HCT116 (cell line): Measurements from ENCODE around the gene FGGY. TPM values are rescaled to one million over a fixed set of nuclear protein-coding genes. Genes with fewer than 3 reads are reported as not detected.

Experiments
- ATAC-seq: fragments of 200-7000 bp; cut with Tn5 transposase; 2 replicates; pipeline ENCODE4 v1.9.1; 2020; ENCODE audit warnings: mild to moderate bottlenecking, moderate library complexity
- BruUV-seq: library from RNA; stranded (reverse); fragments of 400-500 nt; replicated peaks from 2 replicates; lab custom pipeline; 2021; lab: Mats Ljungman, UMichigan
- CTCF ChIA-PET: fragments of 300-600 bp; sonication (Branson Sonifier 250); formaldehyde crosslinking; loops from one replicate; lab custom pipeline; 2021; ENCODE audit warnings: antibody characterized with exemption; lab: Charles Lee
- POLR2A ChIA-PET: fragments of 300-600, 350-600 bp; sonication (Branson Sonifier 250); formaldehyde crosslinking; loops from one replicate; lab custom pipeline; 2021; ENCODE audit warnings: antibody characterized with exemption; lab: Charles Lee
- RAD21 ChIA-PET, 2 experiments: fragments of 300-600 bp; sonication (Branson Sonifier 250); formaldehyde crosslinking; loops; one replicate each; lab custom pipeline; 2023; ENCODE audit warnings: low total read pairs in 2 of 2; ENCODE audit not compliant: uncharacterized antibody in 2 of 2, unreplicated experiment in 2 of 2, low non-redundant PET in 1 of 2; lab: Charles Lee
- DNase-seq: peaks from one replicate; pipeline ENCODE4 v3.0.0-alpha.2; 2010; ENCODE audit warnings: low read depth, low spot score
- H2AFZ ChIP-seq: fragments of 200-600 bp; shearing (Covaris generic), sonication (generic); 2 replicates; pipeline ENCODE4 v1.6.1; 2017; ENCODE audit warnings: low read depth, mixed run types, mixed read lengths, antibody characterized with exemption, low read length; ENCODE audit not compliant: poor library complexity, severe bottlenecking
- H3K27ac ChIP-seq: 2 replicates; pipeline ENCODE4 v1.5.1; 2012; ENCODE audit warnings: low read depth, low read length
- H3K27me3 ChIP-seq: fragments of 200-600 bp; sonication (generic); 2 replicates; pipeline ENCODE4 v1.6.1; 2016; ENCODE audit warnings: mixed run types, low read length, mixed read lengths; ENCODE audit not compliant: insufficient read depth
- H3K36me3 ChIP-seq, 2 experiments: fragments of 200-500 bp in 1 of 2; fragments of 200-600 bp in 1 of 2; sonication (Bioruptor generic) in 1 of 2; sonication (generic) in 1 of 2; 2 replicates each; pipeline versions ENCODE4 v1.5.1 to v1.6.1; 2014 to 2016; ENCODE audit warnings: low read length in 2 of 2, inconsistent platforms in 1 of 2, mixed read lengths in 1 of 2, mixed run types in 1 of 2; ENCODE audit not compliant: insufficient read depth in 2 of 2, control insufficient read depth in 1 of 2
- H3K4me1 ChIP-seq, 2 experiments: fragments of 200-600 bp in 1 of 2; sonication (generic) in 1 of 2; 2 replicates each; pipeline versions ENCODE4 v1.5.1 to v1.6.1; 2012 to 2017; ENCODE audit warnings: low read length in 2 of 2, inconsistent platforms in 1 of 2, mild to moderate bottlenecking in 1 of 2, mixed read lengths in 1 of 2, mixed run types in 1 of 2, moderate library complexity in 1 of 2; ENCODE audit not compliant: insufficient read depth in 2 of 2, control insufficient read depth in 1 of 2
- H3K4me2 ChIP-seq: fragments of 200-600 bp; sonication (generic); 2 replicates; pipeline ENCODE4 v1.6.1; 2017; ENCODE audit warnings: mixed run types, low read length, mixed read lengths
- H3K4me3 ChIP-seq, 2 experiments: fragments of 200-600 bp in 1 of 2; sonication (generic) in 1 of 2; replicated peaks in 1 of 2; 2 replicates each; pipeline ENCODE4 v1.5.1; 2011 to 2016; ENCODE audit warnings: low read length in 2 of 2, control low read depth in 1 of 2, low read depth in 1 of 2, mild to moderate bottlenecking in 1 of 2, mixed read lengths in 1 of 2, mixed run types in 1 of 2
- H3K79me2 ChIP-seq: fragments of 200-600 bp; sonication (generic); 2 replicates; pipeline ENCODE4 v1.6.1; 2017; ENCODE audit warnings: mild to moderate bottlenecking, mixed run types, low read length, moderate library complexity, mixed read lengths; ENCODE audit not compliant: insufficient read depth
- H3K9ac ChIP-seq: fragments of 200-600 bp; sonication (generic); 2 replicates; pipeline ENCODE4 v1.6.1; 2016; ENCODE audit warnings: low read length, mixed read lengths
- H3K9me2 ChIP-seq: fragments of 200-600 bp; sonication (generic), shearing (Covaris generic); 2 replicates; pipeline ENCODE4 v1.6.1; 2017; ENCODE audit warnings: mixed run types, mild to moderate bottlenecking, moderate library complexity; ENCODE audit not compliant: insufficient read depth
- H3K9me3 ChIP-seq, 2 experiments: fragments of 200-500 bp in 1 of 2; fragments of 200-600 bp in 1 of 2; sonication (Bioruptor generic) in 1 of 2; sonication (generic) in 1 of 2; 2 replicates each; pipeline ENCODE4 v1.6.1; 2014 to 2017; ENCODE audit warnings: low read length in 2 of 2, mixed read lengths in 2 of 2, inconsistent platforms in 1 of 2, low read depth in 1 of 2, mild to moderate bottlenecking in 1 of 2, mixed run types in 1 of 2, moderate library complexity in 1 of 2; ENCODE audit not compliant: control insufficient read depth in 1 of 2, insufficient read depth in 1 of 2
- H4K20me1 ChIP-seq: fragments of 200-600 bp; sonication (generic), shearing (Covaris generic); 2 replicates; pipeline ENCODE4 v1.6.1; 2017; ENCODE audit warnings: mixed run types, mild to moderate bottlenecking, moderate library complexity; ENCODE audit not compliant: insufficient read depth
- ATF3 ChIP-seq: IDR thresholded peaks from 2 replicates; pipeline ENCODE4 v1.6.1; 2012
- CBX3 ChIP-seq: IDR thresholded peaks from 2 replicates; pipeline ENCODE4 v1.6.1; 2012; ENCODE audit warnings: low read depth
- CEBPB ChIP-seq: IDR thresholded peaks from 2 replicates; pipeline ENCODE4 v1.6.1; 2012; ENCODE audit warnings: low read depth
- EGR1 ChIP-seq: IDR thresholded peaks from 2 replicates; pipeline ENCODE4 v1.6.1; 2012; ENCODE audit warnings: low read depth
- ELF1 ChIP-seq: IDR thresholded peaks from 2 replicates; pipeline ENCODE4 v1.6.1; 2012; ENCODE audit warnings: low read depth, borderline replicate concordance
- EZH2 ChIP-seq: fragments of 200-600 bp; sonication (generic); IDR thresholded peaks from 2 replicates; pipeline ENCODE4 v1.6.1; 2017; ENCODE audit warnings: antibody characterized with exemption, mixed run types
- EZH2phosphoT487 ChIP-seq: fragments of 200-600 bp; IDR thresholded peaks from 2 replicates; pipeline ENCODE4 v1.6.1; 2018; ENCODE audit warnings: antibody characterized with exemption, borderline replicate concordance
- FOSL1 ChIP-seq: IDR thresholded peaks from 2 replicates; pipeline ENCODE4 v1.6.1; 2012; ENCODE audit warnings: low read depth
- JUND ChIP-seq: IDR thresholded peaks from 2 replicates; pipeline ENCODE4 v1.6.1; 2012
- POLR2A ChIP-seq: IDR thresholded peaks from 2 replicates; pipeline ENCODE4 v1.7.0; 2011; ENCODE audit warnings: borderline replicate concordance; ENCODE audit not compliant: insufficient read depth, insufficient read length; ENCODE audit errors: extremely low read depth
- POLR2AphosphoS5 ChIP-seq: IDR thresholded peaks from 2 replicates; pipeline ENCODE4 v1.6.1; 2011; ENCODE audit warnings: mild to moderate bottlenecking, low read depth, low read length, moderate library complexity
- RAD21 ChIP-seq: IDR thresholded peaks from 2 replicates; pipeline ENCODE4 v1.6.1; 2012; ENCODE audit warnings: low read depth, mild to moderate bottlenecking
- REST ChIP-seq: IDR thresholded peaks from 2 replicates; pipeline ENCODE4 v1.6.1; 2012; ENCODE audit warnings: low read depth
- SIN3A ChIP-seq: IDR thresholded peaks from 2 replicates; pipeline ENCODE4 v1.6.1; 2012; ENCODE audit warnings: low read depth
- TCF7L2 ChIP-seq: IDR thresholded peaks from 2 replicates; pipeline ENCODE4 v1.7.0; 2011; ENCODE audit warnings: borderline replicate concordance, inconsistent platforms; ENCODE audit not compliant: insufficient read depth, insufficient read length; ENCODE audit errors: extremely low read depth
- YY1 ChIP-seq: IDR thresholded peaks from 2 replicates; pipeline ENCODE4 v1.6.1; 2011; ENCODE audit warnings: low read length, low read depth, moderate library complexity, mild to moderate bottlenecking; ENCODE audit not compliant: insufficient replicate concordance; ENCODE audit errors: extremely low read depth
- ZFX ChIP-seq: fragments of 450-650 bp; IDR thresholded peaks from 2 replicates; pipeline ENCODE4 v1.6.1; 2017
- ZNF274 ChIP-seq: fragments of 200-500 bp; sonication (Bioruptor generic); IDR thresholded peaks from 2 replicates; pipeline ENCODE4 v1.6.1; 2014; ENCODE audit warnings: mild to moderate bottlenecking, low read depth, low read length, inconsistent platforms
- intact Hi-C: fragments of 100-400 bp; cut with micrococcal nuclease; formaldehyde crosslinking; loops from 2 replicates; pipeline ENCODE4 v1.10.0; 2022
- total RNA-seq: library from RNA; stranded (reverse); gene quantifications from one replicate; pipeline ENCODE4 v1.2.1, GENCODE V29; 2021; ENCODE audit not compliant: unreplicated experiment

The FGGY gene
- total RNA-seq, 1 experiment from 2014 or later, result 10.6 TPM

- H2AFZ ChIP-seq, result no peak overlapping the region
- POLR2A ChIA-PET, result no interaction called here
- no peak for TF ChIP-seq FOSL1
- no peak for TF ChIP-seq RAD21
- no peak for TF ChIP-seq ZNF274
- no peak for TF ChIP-seq TCF7L2
- no peak for TF ChIP-seq CBX3
- no peak for TF ChIP-seq EZH2
- TF ChIP-seq YY1, result no peak
- TF ChIP-seq CEBPB, result no peak
- TF ChIP-seq EZH2phosphoT487, result no peak
- no peak for TF ChIP-seq ZFX
- no peak for TF ChIP-seq ELF1
- TF ChIP-seq, all 23 proteins: peak for 0
- no peak overlapping the region for H3K4me2 ChIP-seq
- intact Hi-C loops, result no loop called here
- H3K27me3 ChIP-seq, result no peaks in the 10 kb centered on the region
- H3K9me2 ChIP-seq, result no peaks in the 10 kb centered on the region
- H3K9ac ChIP-seq, result no peak overlapping the region
- no peaks in the 10 kb centered on the region for H3K79me2 ChIP-seq
- H3K9me3 ChIP-seq, result no peaks in the 10 kb centered on the region
- no peak overlapping the region for H3K27ac ChIP-seq
- no peaks in the 10 kb centered on the region for H3K4me1 ChIP-seq
- ChIA-PET CTCF (no interaction called here), RAD21 (no interaction called here)
- BruUV-seq, result no TSS peak
- no peaks in the 10 kb centered on the region for H3K36me3 ChIP-seq
- no peak for ATAC-seq
- DNase-seq, result no peak
- H4K20me1 ChIP-seq, result no peaks in the 10 kb centered on the region
- H3K4me3 ChIP-seq, result no peak overlapping the region
These were observed 422.1 kb downstream of the FGGY start for GRCh38 chr1:59718989-59719360.

- Histone ChIP-seq H4K20me1 (no peaks in the 10 kb centered on the region), H3K27me3 (no peaks in the 10 kb centered on the region), H3K36me3 (no peaks in the 10 kb centered on the region), H2AFZ (no peak overlapping the region), H3K9me3 (no peaks in the 10 kb centered on the region), H3K9ac (no peak overlapping the region), H3K4me1 (no peaks in the 10 kb centered on the region), H3K27ac (no peak overlapping the region), H3K4me2 (no peak overlapping the region), H3K4me3 (no peak overlapping the region), H3K79me2 (no peaks in the 10 kb centered on the region), H3K9me2 (no peaks in the 10 kb centered on the region)
- CTCF ChIA-PET, result no interaction called here
- TF ChIP-seq ZFX, result no peak
- no peak for TF ChIP-seq YY1
- no peak for TF ChIP-seq ATF3
- TF ChIP-seq JUND, result no peak
- TF ChIP-seq CEBPB, result no peak
- TF ChIP-seq ZNF274, result no peak
- no peak for TF ChIP-seq RAD21
- TF ChIP-seq POLR2AphosphoS5, result no peak
- TF ChIP-seq EGR1, result no peak
- no peak for TF ChIP-seq SIN3A
- no peak for TF ChIP-seq POLR2A
- TF ChIP-seq EZH2phosphoT487, result no peak
- no peak for TF ChIP-seq EZH2
- no peak for TF ChIP-seq REST
- RAD21 ChIA-PET, result no interaction called here
- no TSS peak for BruUV-seq
- ATAC-seq (no peak), DNase-seq (no peak)
- intact Hi-C loops, result no loop called here
- POLR2A ChIA-PET, result no interaction called here
These were observed 423.6 kb downstream of the FGGY start for GRCh38 chr1:59720326-59721115.
